CD4-positive, alpha-beta memory T cell (primary cell): ENCODE results near the gene MAPKBP1. TPM values are rescaled to one million over a fixed set of nuclear protein-coding genes. Genes with fewer than 3 reads are reported as not detected.
"Not testable (repeated sequence)": the region's sequence is repeated elsewhere in the genome, so short reads cannot be mapped to it uniquely, and the experiment has no call there.

ENCODE experiments used
- CTCF ChIA-PET: fragments of 350-600 bp; sonication (Branson Sonifier 250); formaldehyde crosslinking; loops from one replicate; lab custom pipeline; 2021; ENCODE audit warnings: inconsistent platforms; ENCODE audit not compliant: partially characterized antibody; lab: Charles Lee
- POLR2A ChIA-PET: fragments of 350-600 bp; sonication (Branson Sonifier 250); formaldehyde crosslinking; loops from one replicate; lab custom pipeline; 2021; ENCODE audit not compliant: partially characterized antibody; lab: Charles Lee
- DNase-seq, 5 donors: peaks; one replicate each; pipeline versions ENCODE4 v3.0.0 to v3.0.0-alpha.2; 2020 to 2022; ENCODE audit warnings: mixed read lengths in 1 of 5
- H3K27ac ChIP-seq: one replicate; pipeline ENCODE4 v1.7.0; 2013; ENCODE audit warnings: low read depth, low read length
- H3K27me3 ChIP-seq: 2 replicates; pipeline ENCODE4 v1.7.0; 2013; ENCODE audit warnings: mild to moderate bottlenecking, low read length, moderate library complexity; ENCODE audit not compliant: insufficient read depth
- H3K36me3 ChIP-seq: 2 replicates; pipeline ENCODE4 v1.7.0; 2013; ENCODE audit warnings: mild to moderate bottlenecking, low read length, moderate library complexity; ENCODE audit not compliant: insufficient read depth
- H3K4me1 ChIP-seq: 2 replicates; pipeline ENCODE4 v1.7.0; 2013; ENCODE audit warnings: mild to moderate bottlenecking, low read length, moderate library complexity; ENCODE audit not compliant: insufficient read depth
- H3K4me3 ChIP-seq, 2 donors: one replicate each; pipeline ENCODE4 v1.7.0; 2013; ENCODE audit warnings: low read length in 2 of 2, mild to moderate bottlenecking in 1 of 2
- H3K9me3 ChIP-seq, 2 donors: one replicate each; pipeline ENCODE4 v1.7.0; 2013; ENCODE audit warnings: low read length in 2 of 2, control low read depth in 1 of 2; ENCODE audit not compliant: control insufficient read depth in 1 of 2
- H3K27ac Mint-ChIP-seq, 7 donors: one replicate each; pipeline ENCODE4 v1.8.0; 2020 to 2021; ENCODE audit warnings: mixed read lengths in 7 of 7, mild to moderate bottlenecking in 6 of 7, inconsistent platforms in 3 of 7, moderate library complexity in 3 of 7
- H3K27me3 Mint-ChIP-seq, 2 donors: one replicate each; pipeline ENCODE4 v1.8.0; 2020 to 2021; ENCODE audit warnings: mixed read lengths in 2 of 2
- H3K36me3 Mint-ChIP-seq, 2 donors: one replicate each; pipeline ENCODE4 v1.8.0; 2020 to 2021; ENCODE audit warnings: mixed read lengths in 2 of 2, inconsistent platforms in 1 of 2, mild to moderate bottlenecking in 1 of 2
- H3K4me1 Mint-ChIP-seq, 4 donors: one replicate each; pipeline ENCODE4 v1.8.0; 2020 to 2021; ENCODE audit warnings: mixed read lengths in 4 of 4, mild to moderate bottlenecking in 1 of 4
- H3K4me3 Mint-ChIP-seq, 8 donors: one replicate each; pipeline ENCODE4 v1.8.0; 2020 to 2021; ENCODE audit warnings: mixed read lengths in 8 of 8, mild to moderate bottlenecking in 7 of 8, moderate library complexity in 6 of 8, inconsistent platforms in 3 of 8
- H3K9me3 Mint-ChIP-seq, 8 donors: one replicate each; pipeline ENCODE4 v1.8.0; 2020 to 2021; ENCODE audit warnings: mixed read lengths in 8 of 8, mild to moderate bottlenecking in 5 of 8, inconsistent platforms in 3 of 8, moderate library complexity in 1 of 8
- intact Hi-C: fragments of 100-400 bp; cut with micrococcal nuclease; formaldehyde crosslinking; loops from one replicate; pipeline ENCODE4 v1.15.1; 2023
- polyA plus RNA-seq, 2 donors: library from polyadenylated mRNA; unstranded; fragments of 300-500 nt; fragmentation: Illumina TruSeq; gene quantifications; one replicate each; pipeline ENCODE4 v1.2.3, GENCODE V29; 2021
- total RNA-seq, 2 experiments: library from RNA; stranded (reverse); gene quantifications; one replicate each; pipeline ENCODE4 v1.2.3, GENCODE V29; 2021

The MAPKBP1 gene
- total and polyA plus RNA-seq, 4 experiments from 2014 or later = 0.87 to 42.6 (median 21.7) TPM

- Mint-ChIP-seq H3K4me1 (peaks cover 34 to 59% (median 47%) of the 10 kb centered on the region in 4 donors), H3K27me3 (no peaks in the 10 kb centered on the region), H3K9me3 (no peaks in the 10 kb centered on the region), H3K4me3 (peak overlapping the region; percentile 91 to 99 (median 94)), H3K27ac (peak overlapping the region; percentile 58 to 98 (median 95)), H3K36me3 (peaks cover 9 to 45% of the 10 kb centered on the region in 2 donors)
- H3K4me1 ChIP-seq = peaks cover 48% of the 10 kb centered on the region
- H3K27ac ChIP-seq = peak overlapping the region; percentile 15
- peaks cover 4% of the 10 kb centered on the region for H3K36me3 ChIP-seq
- H3K9me3 ChIP-seq = no peaks in the 10 kb centered on the region
- no peak for DNase-seq
- POLR2A ChIA-PET = interaction anchor here (1.5 to 4.3 kb wide), 4 partner anchors 22 to 108 kb away, joined by 3 to 25 read pairs (median 16); partner anchors contain the start of genes MAPKBP1 and SPTBN5
- intact Hi-C loops = loop anchor here (1.0 to 5.0 kb wide), 5 partner anchors 54 to 271 kb away; partner anchors contain the start of genes EHD4, MAPKBP1 and TYRO3
- H3K4me3 ChIP-seq = peak overlapping the region; percentile 94 to 95
- no peaks in the 10 kb centered on the region for H3K27me3 ChIP-seq
- CTCF ChIA-PET = interaction anchor here (1.0 to 2.6 kb wide), 3 partner anchors 54 to 76 kb away, joined by 3 to 6 read pairs (median 5); partner anchors contain the start of gene MAPKBP1
Measured at GRCh38 chr15:41828807-41829141, 54.5 kb downstream of the MAPKBP1 start.

- H3K27ac Mint-ChIP-seq = peak overlapping the region in 2 of 7 donors; percentile 23 to 47
- H3K27ac ChIP-seq = no peak overlapping the region
- H3K4me1 ChIP-seq = peaks cover 48% of the 10 kb centered on the region
- no peaks in the 10 kb centered on the region for H3K27me3 Mint-ChIP-seq
- ChIA-PET POLR2A (interaction anchor here (1.4 to 4.3 kb wide), 2 partner anchors 56 to 107 kb away, joined by 4 to 17 read pairs; partner anchors contain the start of gene MAPKBP1), CTCF (interaction anchor here (0.5 to 1.7 kb wide), 3 partner anchors 18 to 75 kb away, joined by 3 to 12 read pairs (median 4); no protein-coding TSS in a partner anchor)
- H3K36me3 Mint-ChIP-seq = peaks cover 5 to 39% of the 10 kb centered on the region in 2 donors
- DNase-seq = no peak
- peak overlapping the region in 5 of 8 donors; percentile 15 to 36 (median 17) for H3K4me3 Mint-ChIP-seq
- intact Hi-C loops = loop anchor here (2.0 to 5.0 kb wide), 3 partner anchors 107 to 273 kb away; partner anchors contain the start of genes EHD4 and TYRO3
- no peaks in the 10 kb centered on the region for H3K27me3 ChIP-seq
- H3K4me1 Mint-ChIP-seq = peaks cover 36 to 72% (median 53%) of the 10 kb centered on the region in 4 donors
- no peaks in the 10 kb centered on the region for H3K9me3 ChIP-seq
- peaks cover 4% of the 10 kb centered on the region for H3K36me3 ChIP-seq
- no peak overlapping the region for H3K4me3 ChIP-seq
- H3K9me3 Mint-ChIP-seq = no peaks in the 10 kb centered on the region
Measured at GRCh38 chr15:41829959-41830646, 55.8 kb downstream of the MAPKBP1 start.

GRCh38 chr15:41831291-41831690 is 57.0 kb downstream of the MAPKBP1 start:
- H3K36me3 ChIP-seq, H3K4me3 ChIP-seq, H3K27me3 ChIP-seq, H3K9me3 ChIP-seq, H3K9me3 Mint-ChIP-seq, intact Hi-C loops, H3K27me3 Mint-ChIP-seq, H3K27ac ChIP-seq: not testable (repeated sequence)
- peaks cover 5 to 38% of the 10 kb centered on the region in 2 donors for H3K36me3 Mint-ChIP-seq
- H3K4me1 Mint-ChIP-seq = peaks cover 36 to 75% (median 53%) of the 10 kb centered on the region in 4 donors
- H3K4me1 ChIP-seq = peaks cover 48% of the 10 kb centered on the region
- POLR2A ChIA-PET = interaction anchor here (1.0 to 2.1 kb wide), 8 partner anchors 19 to 141 kb away, joined by 3 to 6 read pairs (median 4); partner anchors contain the start of genes EHD4 and MAPKBP1
- H3K27ac Mint-ChIP-seq = peak overlapping the region; percentile 47 to 84 (median 72)
- CTCF ChIA-PET = interaction anchor here (0.5 to 1.7 kb wide), 9 partner anchors 14 to 221 kb away, joined by 3 to 16 read pairs (median 4); partner anchors contain the start of gene MAPKBP1
- DNase-seq = peak; percentile 66 to 76 (median 70)
- peak overlapping the region; percentile 43 to 87 (median 59) for H3K4me3 Mint-ChIP-seq

- H3K27me3 Mint-ChIP-seq = no peaks in the 10 kb centered on the region
- peaks cover 5 to 40% of the 10 kb centered on the region in 2 donors for H3K36me3 Mint-ChIP-seq
- Histone ChIP-seq H3K36me3 (peaks cover 4% of the 10 kb centered on the region), H3K4me1 (peaks cover 48% of the 10 kb centered on the region), H3K9me3 (no peaks in the 10 kb centered on the region), H3K4me3 (no peak overlapping the region), H3K27me3 (no peaks in the 10 kb centered on the region), H3K27ac (no peak overlapping the region)
- peak overlapping the region in 4 of 7 donors; percentile 29 to 77 (median 56) for H3K27ac Mint-ChIP-seq
- peaks cover 34 to 71% (median 53%) of the 10 kb centered on the region in 4 donors for H3K4me1 Mint-ChIP-seq
- CTCF ChIA-PET = interaction anchor here (1.0 to 1.5 kb wide), 8 partner anchors 13 to 105 kb away, joined by 3 to 16 read pairs (median 4); partner anchors contain the start of gene MAPKBP1
- DNase-seq = no peak
- POLR2A ChIA-PET = interaction anchor here (0.7 to 2.1 kb wide), 10 partner anchors 11 to 140 kb away, joined by 3 to 6 read pairs (median 3); partner anchors contain the start of gene EHD4
- intact Hi-C loops = loop anchor here (1.0 kb wide), 1 partner anchor 105 kb away; no protein-coding TSS in a partner anchor
- H3K4me3 Mint-ChIP-seq = peak overlapping the region in 3 of 8 donors; percentile 31 to 87 (median 45)
- no peaks in the 10 kb centered on the region for H3K9me3 Mint-ChIP-seq
Measured at GRCh38 chr15:41832208-41832607, 57.9 kb downstream of the MAPKBP1 start.

- ChIA-PET POLR2A (interaction anchor here (1.0 to 2.1 kb wide), 4 partner anchors 10 to 102 kb away, joined by 3 to 6 read pairs (median 4); no protein-coding TSS in a partner anchor), CTCF (interaction anchor here (0.8 to 1.3 kb wide), 2 partner anchors 15 to 72 kb away, joined by 3 read pairs; no protein-coding TSS in a partner anchor)
- DNase-seq = peak in 2 of 5 donors; percentile 12 to 13
- peaks cover 4% of the 10 kb centered on the region for H3K36me3 ChIP-seq
- peak overlapping the region in 5 of 8 donors; percentile 1 to 57 (median 18) for H3K4me3 Mint-ChIP-seq
- H3K27ac Mint-ChIP-seq = peak overlapping the region; percentile 0 to 84 (median 72)
- H3K27me3 ChIP-seq = no peaks in the 10 kb centered on the region
- no peak overlapping the region for H3K27ac ChIP-seq
- peaks cover 48% of the 10 kb centered on the region for H3K4me1 ChIP-seq
- intact Hi-C loops = loop anchor here (1.0 kb wide), 1 partner anchor 104 kb away; no protein-coding TSS in a partner anchor
- no peak overlapping the region for H3K4me3 ChIP-seq
- no peaks in the 10 kb centered on the region for H3K9me3 ChIP-seq
- H3K36me3 Mint-ChIP-seq = peaks cover 5 to 38% of the 10 kb centered on the region in 2 donors
- peaks cover 32 to 71% (median 52%) of the 10 kb centered on the region in 4 donors for H3K4me1 Mint-ChIP-seq
- H3K27me3 Mint-ChIP-seq = no peaks in the 10 kb centered on the region
- H3K9me3 Mint-ChIP-seq = no peaks in the 10 kb centered on the region
Measured at GRCh38 chr15:41832875-41833274, 58.6 kb downstream of the MAPKBP1 start.

- peaks cover 41% of the 10 kb centered on the region for H3K4me1 ChIP-seq
- no peak for DNase-seq
- ChIA-PET CTCF (interaction anchor here (1.1 kb wide), 1 partner anchor 22 kb away, joined by 3 read pairs; no protein-coding TSS in a partner anchor), POLR2A (no interaction called here)
- no peak overlapping the region for H3K4me3 ChIP-seq
- H3K9me3 Mint-ChIP-seq = no peaks in the 10 kb centered on the region
- H3K9me3 ChIP-seq = no peaks in the 10 kb centered on the region
- H3K27ac Mint-ChIP-seq = no peak overlapping the region
- no peaks in the 10 kb centered on the region for H3K27me3 Mint-ChIP-seq
- no peaks in the 10 kb centered on the region for H3K27me3 ChIP-seq
- peaks cover 27 to 63% (median 44%) of the 10 kb centered on the region in 4 donors for H3K4me1 Mint-ChIP-seq
- no peak overlapping the region for H3K4me3 Mint-ChIP-seq
- intact Hi-C loops = no loop called here
- peaks cover 5 to 31% of the 10 kb centered on the region in 2 donors for H3K36me3 Mint-ChIP-seq
- H3K36me3 ChIP-seq = peaks cover 4% of the 10 kb centered on the region
- no peak overlapping the region for H3K27ac ChIP-seq
Measured at GRCh38 chr15:41834096-41834495, 59.8 kb downstream of the MAPKBP1 start.
